ENCODE data around the gene TLR10. TPM values are rescaled to one million over a fixed set of nuclear protein-coding genes. Genes with fewer than 3 reads are reported as not detected.
A peak's percentile ranks its signal among the peaks of the same experiment; 100 is the strongest.

Gene TLR10
- total RNA-seq, 1 donor from 2014 or later: not detected

DNA sequence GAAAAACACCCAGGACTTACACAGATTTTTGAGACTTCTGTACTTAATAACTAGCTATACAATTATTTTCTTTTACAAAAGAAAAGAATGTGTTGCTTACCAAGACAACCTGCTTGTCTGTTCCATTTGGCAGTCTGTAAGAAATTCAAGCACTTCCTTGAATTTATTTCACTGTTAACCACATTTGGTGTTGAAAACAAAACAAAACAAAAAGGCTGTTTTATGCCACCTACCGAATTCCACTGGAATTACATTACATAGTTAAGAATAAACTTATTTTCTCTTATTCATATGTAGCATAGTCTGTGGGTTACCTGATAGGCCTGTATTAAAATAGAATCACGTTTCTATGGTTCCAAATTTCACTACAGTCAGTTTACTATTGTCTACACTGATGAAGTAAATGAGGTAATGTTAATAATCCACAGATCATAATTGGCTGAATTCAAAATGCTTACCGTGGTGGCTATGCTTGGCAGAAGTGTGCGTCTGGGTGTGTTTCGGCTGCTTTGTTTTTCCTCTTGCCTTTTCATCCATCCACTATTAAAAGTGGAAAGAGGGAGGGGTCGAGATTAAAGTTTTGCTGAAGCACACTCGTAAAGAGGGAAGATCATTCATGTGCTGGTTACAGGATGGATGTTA is 22.0 kb upstream of the TLR10 start, which contains the start of gene TLR1:
Gene TLR1, minus strand, starts transcription at position 138 of the 642 bp plus-strand sequence. CDS start 5,960 bp downstream, outside the sequence.
- Histone ChIP-seq H3K4me3 (peak within 1 kb of the TSS; percentile 55), H3K27me3 (ENCODE audit: low read depth) (no peaks in the 10 kb centered on the region), H3K9me3 (replicated peaks) (peaks cover 4% of the 10 kb centered on the region), H3K4me1 (peaks cover 20% of the 10 kb centered on the region), H3K36me3 (peaks cover 22% of the 10 kb centered on the region), H3K27ac (replicated peaks) (peak within 1 kb of the TSS; percentile 81)
- intact Hi-C loops (cut with micrococcal nuclease): no loop called here
- peak; percentile 62 for TF ChIP-seq CTCF (IDR thresholded peaks at IDR 0.05; ENCODE audit: borderline replicate concordance)
- no peak for DNase-seq

DNA sequence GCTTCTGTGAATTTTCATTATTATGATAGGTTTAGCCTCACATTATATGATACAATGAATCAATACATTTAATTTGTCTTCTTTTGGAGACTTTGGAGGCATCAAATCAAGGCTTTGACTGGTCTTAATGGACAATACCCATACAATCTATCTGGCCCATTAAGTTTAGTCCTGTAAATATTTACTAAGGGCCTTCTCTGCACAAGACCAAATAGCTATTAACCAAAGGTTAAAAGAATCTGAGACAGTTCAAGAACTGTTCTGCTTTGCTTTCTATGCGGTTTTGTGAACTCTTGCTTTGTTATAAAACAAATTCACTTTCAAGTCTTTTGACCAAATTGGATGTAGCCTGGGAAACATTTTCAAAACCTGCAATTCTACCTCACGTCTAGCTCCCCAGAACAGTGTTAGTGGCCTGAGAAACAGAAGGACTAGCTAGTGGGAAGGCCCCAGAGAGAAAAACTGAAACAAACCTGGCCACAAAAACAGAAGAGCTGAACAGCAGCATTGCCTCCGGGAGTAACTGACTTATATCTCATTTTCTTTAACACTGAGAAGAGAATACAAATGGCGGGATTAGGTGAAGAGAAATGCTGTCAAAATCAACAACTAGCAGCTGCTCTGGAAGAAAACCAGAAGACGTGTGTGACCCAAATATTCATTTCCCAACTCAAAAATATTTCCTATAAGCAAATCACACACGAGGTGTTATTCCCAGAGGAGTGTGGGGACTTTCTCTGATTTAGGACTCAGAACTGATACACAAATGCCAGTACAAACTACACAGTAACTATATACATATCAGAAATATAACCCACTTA is 21.3 kb upstream of the TLR10 start:
- intact Hi-C loops (cut with micrococcal nuclease): no loop called here
- Histone ChIP-seq H3K36me3 (peaks cover 30% of the 10 kb centered on the region), H3K4me1 (peaks cover 20% of the 10 kb centered on the region), H3K27ac (replicated peaks) (peak overlapping the region; percentile 81), H3K4me3 (peak overlapping the region; percentile 55), H3K9me3 (replicated peaks) (peaks cover 11% of the 10 kb centered on the region), H3K27me3 (ENCODE audit: low read depth) (no peaks in the 10 kb centered on the region)
- TF ChIP-seq CTCF (IDR thresholded peaks at IDR 0.05; ENCODE audit: borderline replicate concordance): no peak
- DNase-seq: no peak

- Histone ChIP-seq H3K36me3 (peaks cover 40% of the 10 kb centered on the region), H3K27me3 (ENCODE audit: low read depth) (no peaks in the 10 kb centered on the region), H3K9me3 (replicated peaks) (peaks cover 18% of the 10 kb centered on the region), H3K4me1 (peaks cover 20% of the 10 kb centered on the region), H3K4me3 (peak overlapping the region; percentile 55), H3K27ac (replicated peaks) (no peak overlapping the region)
- TF ChIP-seq CTCF (IDR thresholded peaks at IDR 0.05; ENCODE audit: borderline replicate concordance): no peak
- no peak for DNase-seq
- intact Hi-C loops (cut with micrococcal nuclease): no loop called here
Measured at GRCh38 chr4:38802561-38803355, 20.0 kb upstream of the TLR10 start.

DNA sequence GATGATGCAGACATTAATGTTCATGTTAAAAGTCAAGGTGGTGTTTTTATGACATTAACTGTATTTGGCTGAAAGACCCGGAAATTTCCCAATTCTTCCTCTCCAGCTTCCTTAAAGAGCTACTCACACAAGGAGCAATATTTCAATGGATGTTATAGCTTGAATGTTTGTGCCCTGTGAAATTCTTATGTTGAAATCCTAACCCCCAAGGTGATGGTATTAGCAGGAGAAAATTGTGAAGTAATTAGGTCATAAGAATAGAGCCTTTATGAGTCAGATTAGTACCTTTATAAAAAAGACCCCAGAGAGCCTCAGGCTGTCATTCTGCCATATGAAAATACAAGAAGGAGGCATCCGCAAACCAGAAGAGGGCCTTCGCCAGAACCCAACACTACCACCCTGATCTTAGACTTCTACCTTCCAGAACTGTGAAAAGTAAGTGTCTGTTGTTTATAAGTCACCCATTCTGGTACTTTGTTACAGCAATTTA is 18.2 kb upstream of the TLR10 start:
- no peak overlapping the region for H3K27ac ChIP-seq (replicated peaks)
- DNase-seq: no peak
- H3K4me1 ChIP-seq: peaks cover 18% of the 10 kb centered on the region
- peaks cover 32% of the 10 kb centered on the region for H3K9me3 ChIP-seq (replicated peaks)
- intact Hi-C loops (cut with micrococcal nuclease): no loop called here
- H3K36me3 ChIP-seq: peaks cover 46% of the 10 kb centered on the region
- no peak for TF ChIP-seq CTCF (IDR thresholded peaks at IDR 0.05; ENCODE audit: borderline replicate concordance)
- H3K4me3 ChIP-seq: no peak overlapping the region
- H3K27me3 ChIP-seq (ENCODE audit: low read depth): no peaks in the 10 kb centered on the region

- no peak for DNase-seq
- intact Hi-C loops (cut with micrococcal nuclease): no loop called here
- no peak overlapping the region for H3K27ac ChIP-seq (replicated peaks)
- TF ChIP-seq CTCF (IDR thresholded peaks at IDR 0.05; ENCODE audit: borderline replicate concordance): no peak
- H3K4me1 ChIP-seq: peaks cover 11% of the 10 kb centered on the region
- no peak overlapping the region for H3K4me3 ChIP-seq
- H3K27me3 ChIP-seq (ENCODE audit: low read depth): no peaks in the 10 kb centered on the region
- peaks cover 46% of the 10 kb centered on the region for H3K36me3 ChIP-seq
- peaks cover 38% of the 10 kb centered on the region for H3K9me3 ChIP-seq (replicated peaks)
Measured at GRCh38 chr4:38800366-38800765, 17.6 kb upstream of the TLR10 start.
